ENCODE measurements around the gene CCDC81.

Gene CCDC81

DNA sequence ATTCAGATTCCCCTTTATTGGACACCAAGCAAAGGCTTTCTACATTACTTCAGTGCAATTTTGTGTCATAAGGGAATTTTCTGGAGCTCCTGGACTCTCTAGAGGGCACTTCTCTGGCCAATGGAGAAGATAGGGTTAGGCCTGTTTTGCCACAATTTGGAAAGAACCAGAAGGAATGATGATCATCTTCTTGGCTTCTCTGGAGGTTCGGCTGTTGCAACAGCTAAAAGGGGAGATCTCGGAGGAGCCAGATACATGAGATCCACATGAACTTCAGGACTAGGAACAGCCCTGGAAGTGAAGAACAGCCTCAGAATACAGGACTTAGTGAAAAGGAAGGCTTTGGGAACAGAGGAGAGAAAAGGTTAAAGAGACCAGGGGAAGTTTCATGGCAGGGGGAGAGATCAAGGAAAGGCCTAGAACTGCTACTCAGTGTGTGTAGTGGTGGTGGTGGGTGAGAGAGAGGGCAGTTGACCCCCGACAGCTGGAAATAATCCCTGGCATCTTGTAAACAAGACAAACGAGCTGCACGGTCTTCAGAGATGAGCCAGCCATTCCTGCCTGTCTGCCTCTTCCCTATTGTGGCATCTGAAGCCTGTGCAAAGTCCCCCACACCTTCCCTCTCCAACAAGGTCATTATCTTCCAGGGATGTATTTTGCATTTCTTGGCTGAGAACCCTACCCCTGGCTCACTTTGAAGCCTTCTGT, 83.8 kb downstream of the CCDC81 start:
- Histone ChIP-seq H3K27me3 (ENCODE audit: insufficient read depth, poor library complexity, severe bottlenecking) (no peaks in the 10 kb centered on the region), H3K27ac (replicated peaks) (no peak overlapping the region), H3K4me3 (replicated peaks; ENCODE audit: insufficient read depth, low read length) (no peak overlapping the region)
- no peak for DNase-seq (ENCODE audit: low read depth in 1 of 2, low spot score in 1 of 2)
- TF ChIP-seq SPI1 (IDR thresholded peaks at IDR 0.05; ENCODE audit: borderline replicate concordance, low read depth) (no peak), GABPA (IDR thresholded peaks at IDR 0.05; ENCODE audit: low read depth) (no peak), CTCF (IDR thresholded peaks at IDR 0.05; ENCODE audit: insufficient read depth, low read length) (no peak), POLR2AphosphoS5 (IDR thresholded peaks at IDR 0.05; ENCODE audit: low read depth) (no peak)
- TF ChIP-seq, protein P1, sequence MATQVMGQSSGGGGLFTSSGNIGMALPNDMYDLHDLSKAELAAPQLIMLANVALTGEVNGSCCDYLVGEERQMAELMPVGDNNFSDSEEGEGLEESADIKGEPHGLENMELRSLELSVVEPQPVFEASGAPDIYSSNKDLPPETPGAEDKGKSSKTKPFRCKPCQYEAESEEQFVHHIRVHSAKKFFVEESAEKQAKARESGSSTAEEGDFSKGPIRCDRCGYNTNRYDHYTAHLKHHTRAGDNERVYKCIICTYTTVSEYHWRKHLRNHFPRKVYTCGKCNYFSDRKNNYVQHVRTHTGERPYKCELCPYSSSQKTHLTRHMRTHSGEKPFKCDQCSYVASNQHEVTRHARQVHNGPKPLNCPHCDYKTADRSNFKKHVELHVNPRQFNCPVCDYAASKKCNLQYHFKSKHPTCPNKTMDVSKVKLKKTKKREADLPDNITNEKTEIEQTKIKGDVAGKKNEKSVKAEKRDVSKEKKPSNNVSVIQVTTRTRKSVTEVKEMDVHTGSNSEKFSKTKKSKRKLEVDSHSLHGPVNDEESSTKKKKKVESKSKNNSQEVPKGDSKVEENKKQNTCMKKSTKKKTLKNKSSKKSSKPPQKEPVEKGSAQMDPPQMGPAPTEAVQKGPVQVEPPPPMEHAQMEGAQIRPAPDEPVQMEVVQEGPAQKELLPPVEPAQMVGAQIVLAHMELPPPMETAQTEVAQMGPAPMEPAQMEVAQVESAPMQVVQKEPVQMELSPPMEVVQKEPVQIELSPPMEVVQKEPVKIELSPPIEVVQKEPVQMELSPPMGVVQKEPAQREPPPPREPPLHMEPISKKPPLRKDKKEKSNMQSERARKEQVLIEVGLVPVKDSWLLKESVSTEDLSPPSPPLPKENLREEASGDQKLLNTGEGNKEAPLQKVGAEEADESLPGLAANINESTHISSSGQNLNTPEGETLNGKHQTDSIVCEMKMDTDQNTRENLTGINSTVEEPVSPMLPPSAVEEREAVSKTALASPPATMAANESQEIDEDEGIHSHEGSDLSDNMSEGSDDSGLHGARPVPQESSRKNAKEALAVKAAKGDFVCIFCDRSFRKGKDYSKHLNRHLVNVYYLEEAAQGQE (IDR thresholded peaks at IDR 0.05; ENCODE audit: insufficient replicate concordance, low read depth), result no peak

- Histone ChIP-seq H3K4me3 (replicated peaks; ENCODE audit: insufficient read depth, low read length) (no peak overlapping the region), H3K27ac (replicated peaks) (no peak overlapping the region), H3K27me3 (ENCODE audit: insufficient read depth, poor library complexity, severe bottlenecking) (no peaks in the 10 kb centered on the region)
- no peak for DNase-seq (ENCODE audit: low read depth in 1 of 2, low spot score in 1 of 2)
- no peak for TF ChIP-seq CTCF (IDR thresholded peaks at IDR 0.05; ENCODE audit: insufficient read depth, low read length)
These were observed 84.3 kb downstream of the CCDC81 start for GRCh38 chr11:86459002-86459385.

GRCh38 chr11:86459682-86460460, 85.2 kb downstream of the CCDC81 start:
- DNase-seq (ENCODE audit: low read depth in 1 of 2, low spot score in 1 of 2), result no peak
- Histone ChIP-seq H3K27me3 (ENCODE audit: insufficient read depth, poor library complexity, severe bottlenecking) (no peaks in the 10 kb centered on the region), H3K27ac (replicated peaks) (no peak overlapping the region), H3K4me3 (replicated peaks; ENCODE audit: insufficient read depth, low read length) (no peak overlapping the region)
- no peak for TF ChIP-seq CTCF (IDR thresholded peaks at IDR 0.05; ENCODE audit: insufficient read depth, low read length)
- TF ChIP-seq, protein P1 (IDR thresholded peaks at IDR 0.05; ENCODE audit: insufficient replicate concordance, low read depth), result no peak
- TF ChIP-seq SPI1 (IDR thresholded peaks at IDR 0.05; ENCODE audit: borderline replicate concordance, low read depth), result no peak
- no peak for TF ChIP-seq POLR2AphosphoS5 (IDR thresholded peaks at IDR 0.05; ENCODE audit: low read depth)
- TF ChIP-seq GABPA (IDR thresholded peaks at IDR 0.05; ENCODE audit: low read depth), result no peak
